Embryonic facial prominence (tissue), 1 donor: Measurements from ENCODE around the gene CFAP157.

ENCODE experiments used
- DNase-seq: peaks from one replicate; pipeline ENCODE4 v3.0.0-alpha.2; 2016; ENCODE audit errors: extremely low spot score

The CFAP157 gene

DNA sequence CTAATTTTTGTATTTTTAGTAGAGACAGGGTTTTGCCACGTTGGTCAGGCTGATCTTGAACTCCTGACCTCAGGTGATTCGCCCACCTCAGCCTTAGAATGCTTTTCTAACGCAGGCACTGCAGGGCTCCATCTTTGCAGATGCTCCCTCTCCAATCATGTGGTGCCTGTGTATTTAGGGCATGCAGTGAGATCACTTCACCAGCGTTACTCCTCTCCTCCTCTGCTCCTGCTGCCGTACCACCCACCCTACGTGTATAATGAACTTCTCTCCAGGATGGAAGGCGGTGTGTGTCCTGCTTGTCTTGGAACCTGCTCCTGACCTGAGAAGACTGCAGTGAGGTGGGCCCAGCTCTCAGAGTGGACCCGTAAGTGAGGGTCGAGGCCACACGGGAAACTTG lies 13.6 kb upstream of the CFAP157 start:
- no peak for DNase-seq

DNA sequence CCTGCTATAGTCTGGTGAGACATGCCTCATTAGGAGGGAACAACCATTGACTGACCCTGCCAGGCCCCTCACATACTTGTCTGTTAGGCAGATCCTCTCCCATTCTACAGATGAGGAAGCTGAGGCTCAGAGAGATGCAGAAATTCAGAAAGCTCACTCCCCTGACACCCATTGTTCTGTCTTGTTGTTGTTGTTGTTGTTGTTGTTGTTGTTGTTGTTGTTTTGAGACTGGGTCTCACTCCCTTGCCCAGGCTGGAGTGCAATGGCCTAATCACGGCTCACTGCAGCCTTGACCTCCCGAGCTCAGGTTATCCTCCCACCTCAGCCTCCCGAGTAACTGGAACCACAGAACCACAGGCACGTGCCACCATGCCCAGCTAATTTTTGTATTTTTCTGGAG lies 13.1 kb upstream of the CFAP157 start:
- no peak for DNase-seq

DNA sequence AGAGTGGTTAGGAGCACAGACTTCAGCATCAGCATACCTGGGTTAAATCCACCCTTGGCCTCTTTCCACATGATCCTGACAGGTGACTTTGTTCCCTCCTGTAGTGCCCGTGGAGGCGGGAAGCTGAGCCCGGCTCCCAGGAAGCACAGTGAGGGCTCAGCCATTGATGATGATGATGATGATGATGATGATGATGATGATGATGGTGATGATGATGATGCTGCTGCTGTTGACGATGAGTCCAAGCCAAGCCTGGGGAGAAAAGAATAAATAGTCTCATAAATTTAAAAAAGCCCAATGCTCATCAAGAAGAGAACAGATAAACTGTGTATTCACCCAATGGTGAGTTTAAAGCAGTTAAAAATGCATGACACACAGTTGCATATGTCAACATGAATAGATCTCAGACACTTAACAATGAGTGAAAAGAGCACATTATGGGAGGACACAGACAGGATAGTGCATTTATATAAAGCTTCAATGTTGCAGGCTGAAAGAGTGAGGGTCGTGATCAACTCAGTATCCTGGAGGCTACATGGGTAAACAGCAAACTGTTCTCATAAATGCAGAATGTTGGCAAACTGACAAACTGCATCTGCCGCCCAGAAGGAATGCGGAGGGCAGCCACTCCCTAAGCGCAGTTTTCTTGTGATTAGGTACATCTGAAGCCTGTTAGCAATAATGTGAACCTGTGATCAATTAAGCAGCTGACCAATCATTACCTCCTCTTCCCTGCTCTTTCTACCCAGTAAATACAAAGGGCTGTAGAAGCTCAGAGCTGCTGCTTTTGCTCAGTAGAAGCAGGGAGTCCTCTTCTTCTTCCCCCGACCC lies 11.7 kb upstream of the CFAP157 start:
- DNase-seq: no peak

DNA sequence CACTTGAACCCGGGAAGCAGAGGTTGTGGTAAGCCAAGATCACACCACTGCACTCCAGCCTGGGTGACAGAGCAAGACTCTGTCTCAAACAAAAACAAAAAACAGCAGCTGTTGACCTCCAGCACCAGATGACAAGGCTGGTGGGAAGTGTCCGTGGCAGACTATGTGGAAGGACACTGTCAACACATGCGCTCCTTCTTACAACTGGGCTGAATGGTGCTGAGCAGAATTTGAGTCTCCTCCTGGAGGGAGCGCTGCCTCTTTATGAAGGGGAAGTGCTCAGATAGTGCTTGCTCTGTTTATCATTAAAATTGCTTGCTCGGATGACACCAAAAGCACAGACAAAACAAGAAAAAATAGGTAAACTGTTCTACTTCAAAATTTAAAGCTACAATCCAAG lies 9.2 kb upstream of the CFAP157 start:
- DNase-seq: no peak

DNA sequence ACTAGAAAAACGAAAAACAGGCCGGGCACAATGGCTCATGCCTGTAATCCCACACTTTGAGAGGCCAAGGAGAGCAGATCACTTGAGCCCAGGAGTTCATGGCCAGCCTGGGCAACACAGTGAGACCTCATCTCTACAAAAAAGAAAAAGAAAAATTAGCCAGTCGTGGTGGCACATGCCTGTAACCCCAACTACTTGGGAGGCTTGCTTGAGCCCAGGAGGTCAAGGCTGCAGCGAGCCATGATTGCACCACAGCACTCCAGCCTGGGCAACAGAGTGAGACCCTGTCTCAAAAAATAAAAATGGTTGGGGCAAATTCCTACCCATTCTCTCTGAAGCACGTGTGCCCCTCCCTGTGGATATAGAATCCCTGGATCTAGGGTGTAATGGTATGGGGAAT lies 8.4 kb upstream of the CFAP157 start:
- DNase-seq: no peak

DNA sequence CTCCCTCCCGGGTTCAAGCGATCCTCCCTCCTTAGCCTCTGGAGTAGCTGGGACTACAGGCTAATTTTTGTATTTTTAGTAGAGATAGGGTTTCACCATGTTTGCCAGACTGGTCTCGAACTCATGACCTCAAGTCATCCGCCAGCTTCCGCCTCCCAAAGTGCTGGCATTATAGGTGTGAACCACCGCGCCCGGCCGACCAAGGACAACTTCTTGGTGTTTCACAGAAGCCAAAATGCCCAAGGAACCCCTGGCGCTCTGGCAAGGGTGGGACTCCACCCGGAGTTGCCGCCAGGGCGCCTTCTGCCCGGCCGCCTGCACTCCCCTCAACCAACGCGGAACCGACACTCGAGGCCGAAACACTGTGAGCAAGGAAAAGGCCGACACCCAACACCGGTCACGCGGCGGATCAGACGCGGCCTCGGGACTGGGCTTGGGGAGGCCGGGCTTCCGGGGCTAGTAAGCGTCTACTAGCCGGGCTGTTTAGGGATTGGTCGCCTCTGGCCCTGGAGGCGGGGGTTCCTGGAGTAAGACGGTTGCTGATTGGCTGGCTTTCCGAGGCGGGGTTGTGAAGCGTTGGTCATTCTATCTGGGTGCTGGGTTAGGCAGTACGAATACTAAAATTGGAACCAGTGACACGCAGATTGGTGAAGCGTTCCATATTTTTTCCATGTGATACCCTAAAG lies 7.7 kb upstream of the CFAP157 start:
- peak; percentile 92 for DNase-seq

DNA sequence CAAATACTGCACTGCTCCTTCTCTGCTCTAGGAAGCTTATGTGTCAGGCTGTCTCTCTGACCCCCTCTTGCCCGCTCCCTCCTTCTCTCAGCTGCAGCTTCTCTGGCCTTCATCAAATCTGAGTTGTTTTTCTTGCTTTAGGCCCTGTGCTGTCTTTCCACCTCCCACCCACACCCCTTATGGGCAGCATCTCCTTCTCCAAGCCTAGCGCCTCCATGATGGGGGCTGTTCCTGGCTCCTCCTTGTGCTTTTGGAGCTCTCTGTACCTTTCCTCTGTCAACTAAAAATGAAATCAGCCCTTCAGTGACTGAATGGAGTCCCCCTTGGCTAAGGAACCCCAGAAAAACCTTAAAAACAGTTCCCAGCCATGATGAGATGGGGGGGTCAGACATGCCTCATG lies 6.6 kb upstream of the CFAP157 start:
- no peak for DNase-seq

DNA sequence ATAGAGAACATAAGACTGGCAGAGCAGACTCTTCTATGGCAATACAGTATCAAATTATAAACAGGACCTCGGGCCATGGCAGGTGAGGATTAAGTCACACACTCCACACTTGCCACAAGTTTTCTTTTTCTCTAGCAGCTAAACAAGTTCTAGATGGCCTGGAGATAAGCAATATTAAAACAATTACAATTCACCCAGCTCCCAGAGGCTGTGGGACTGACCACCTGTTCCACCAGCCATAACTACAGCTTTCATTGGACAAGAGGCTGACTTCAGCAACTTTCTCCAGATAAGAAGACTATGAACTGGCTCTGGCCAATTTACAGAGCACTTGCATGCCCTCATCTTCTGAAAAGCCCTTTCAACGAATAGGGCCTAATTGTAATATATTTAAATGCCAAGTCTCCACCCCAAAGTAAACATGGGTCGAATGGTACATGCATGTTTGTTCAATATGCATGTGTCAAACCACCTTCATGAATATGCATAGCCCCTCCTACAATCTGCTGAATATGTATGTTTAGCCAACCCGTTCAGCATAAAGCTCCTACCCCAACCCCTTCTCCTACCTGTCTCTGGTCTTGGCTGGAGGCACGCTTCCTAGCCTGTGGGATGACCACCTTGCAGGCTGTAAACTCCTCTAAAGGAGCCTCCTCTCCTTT lies 6.1 kb upstream of the CFAP157 start:
- no peak for DNase-seq

DNA sequence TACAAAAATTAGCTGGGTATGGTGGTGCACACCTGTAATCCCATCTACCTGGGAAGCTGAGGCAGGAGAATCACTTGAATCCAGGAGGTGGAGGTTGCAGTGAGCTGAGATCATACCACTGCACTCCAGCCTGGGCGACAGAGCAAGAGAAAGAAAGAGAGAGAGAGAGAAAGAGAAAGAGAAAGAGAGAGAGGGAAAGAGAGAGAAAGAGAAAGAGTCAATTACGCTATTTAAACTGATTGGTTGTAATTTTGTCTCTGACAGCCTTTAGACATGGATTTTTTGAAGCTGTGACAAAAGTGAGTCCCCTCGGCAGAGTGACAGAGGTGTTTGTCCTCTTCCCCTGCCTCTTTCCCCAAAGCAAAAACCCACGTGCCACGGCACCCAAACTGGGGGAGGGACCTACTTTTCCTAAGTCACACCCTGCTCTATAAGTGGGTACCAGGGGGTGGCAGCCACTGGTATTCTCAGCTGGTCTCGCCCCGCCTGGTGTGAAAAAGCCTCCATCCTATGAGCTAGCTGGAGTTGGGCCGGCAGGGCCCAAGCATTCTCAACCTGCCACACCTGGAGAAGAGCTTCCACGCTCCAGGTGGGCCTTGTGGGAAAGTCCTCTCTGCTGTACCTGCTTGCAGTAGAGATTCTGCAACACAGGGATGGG lies 3.4 kb upstream of the CFAP157 start:
- DNase-seq: no peak

DNA sequence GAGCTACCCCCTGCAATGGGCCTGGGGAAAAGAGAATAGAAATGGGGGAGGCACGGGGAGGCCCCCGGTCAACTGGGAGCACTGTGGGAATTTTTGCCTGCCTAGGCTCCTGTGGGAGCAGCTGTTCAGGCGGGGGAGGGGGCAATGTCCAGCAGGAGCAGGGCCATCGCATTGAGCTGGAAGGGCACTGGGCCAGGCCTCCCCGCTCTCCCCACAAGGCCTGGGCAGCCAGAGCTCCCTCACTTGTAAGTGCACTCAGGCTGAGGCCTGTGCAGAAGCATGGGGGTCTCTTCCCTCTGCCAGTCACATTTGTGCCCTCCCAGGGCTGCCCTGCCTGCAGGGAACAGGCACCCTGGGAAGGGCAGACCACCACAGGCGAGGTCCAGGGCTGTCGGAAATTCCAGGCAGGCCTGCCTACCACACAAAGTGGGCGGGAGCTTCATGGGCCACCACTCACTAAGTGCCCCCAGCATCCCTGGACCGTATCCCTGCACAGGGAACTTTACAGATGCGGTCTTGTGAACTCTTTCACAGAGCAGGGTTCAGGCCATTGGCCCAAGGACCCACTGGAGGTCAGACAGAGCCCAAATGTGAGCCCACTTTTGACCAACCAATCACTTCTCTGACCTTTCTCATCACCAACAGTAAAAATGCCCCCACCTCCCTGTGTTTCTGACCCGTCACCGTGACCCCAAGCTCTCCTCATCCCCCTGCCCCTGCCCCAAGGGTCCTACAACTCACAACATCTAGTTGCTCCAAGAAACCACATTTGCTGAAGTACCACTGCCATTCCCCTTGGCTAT lies 1.0 kb upstream of the CFAP157 start:
- no peak for DNase-seq

DNA sequence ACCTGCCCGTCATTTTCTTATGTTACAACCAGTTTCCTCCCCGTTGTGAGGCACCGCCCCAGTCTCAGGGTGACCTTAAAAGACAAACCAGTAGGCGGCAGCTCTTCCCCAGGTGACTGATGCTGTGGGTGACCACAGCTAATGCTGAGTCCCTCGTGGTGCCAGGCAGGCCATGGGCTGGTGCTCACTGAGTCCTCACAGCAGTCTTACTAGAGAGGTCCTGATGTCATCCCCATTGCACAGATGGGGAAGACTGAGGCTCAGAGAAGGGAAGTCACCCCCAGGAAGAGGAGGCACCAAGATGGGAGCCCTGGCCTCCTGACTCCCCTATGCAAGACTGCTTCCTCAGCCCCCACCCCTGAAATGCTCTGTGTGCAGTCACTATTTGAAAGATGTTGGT lies 978 bp downstream of the CFAP157 start:
- DNase-seq: no peak

DNA sequence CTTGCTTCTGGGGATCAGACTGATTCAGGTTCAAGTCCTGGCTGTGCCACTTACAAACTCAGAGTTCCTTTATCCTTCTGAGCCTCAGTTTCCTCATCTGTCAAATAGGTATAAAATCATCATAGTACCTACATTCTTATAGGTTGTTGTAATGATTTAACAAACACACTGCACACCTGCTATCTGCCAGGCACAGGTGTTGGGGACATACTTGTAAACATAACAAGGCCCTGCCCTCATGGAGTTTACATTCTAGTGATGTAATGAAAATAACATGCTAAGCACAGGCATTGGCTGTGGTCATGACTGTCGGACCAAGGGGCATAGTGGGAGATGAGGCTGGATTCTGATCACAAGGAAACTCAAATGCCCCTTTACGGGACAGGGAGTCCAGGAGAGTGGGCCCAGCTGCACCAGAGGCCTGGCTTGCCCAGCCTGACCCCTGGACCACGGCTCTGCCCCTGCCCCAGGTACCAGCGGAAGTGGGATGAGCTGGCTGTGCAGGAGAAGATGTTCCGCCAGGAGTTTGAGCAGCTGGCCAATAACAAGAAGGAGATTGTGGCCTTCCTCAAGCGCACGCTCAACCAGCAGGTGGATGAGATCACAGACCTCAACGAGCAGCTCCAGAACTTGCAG lies 2.3 kb downstream of the CFAP157 start:
- no peak for DNase-seq

DNA sequence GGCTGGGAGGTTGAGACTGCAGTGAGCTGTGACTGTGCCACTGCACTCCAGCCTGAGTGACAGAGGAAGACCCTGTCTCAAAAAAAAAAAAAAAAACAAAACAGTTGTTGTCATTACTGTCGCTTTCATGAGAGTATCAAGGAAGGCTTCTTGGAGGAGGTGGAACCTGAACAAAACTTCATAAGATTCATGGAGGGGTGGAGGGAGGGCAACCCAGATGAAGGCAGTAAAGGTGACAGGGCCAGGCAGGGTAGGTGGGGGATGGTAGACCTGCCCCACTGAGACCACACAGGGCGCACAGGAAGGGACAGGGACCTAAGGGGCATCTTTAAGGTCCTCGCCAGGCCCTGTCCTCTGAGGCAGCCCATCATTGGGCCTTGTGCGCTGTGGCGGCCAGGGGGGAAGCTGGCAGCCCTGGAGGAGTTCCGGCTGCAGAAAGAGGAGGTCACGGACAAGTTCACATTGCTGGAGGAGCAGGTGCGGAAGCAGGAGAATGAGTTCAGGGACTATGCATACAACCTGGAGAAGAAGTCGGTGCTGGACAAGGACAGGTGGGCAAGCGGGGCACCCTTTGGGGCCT lies 3.5 kb downstream of the CFAP157 start:
- DNase-seq: no peak

DNA sequence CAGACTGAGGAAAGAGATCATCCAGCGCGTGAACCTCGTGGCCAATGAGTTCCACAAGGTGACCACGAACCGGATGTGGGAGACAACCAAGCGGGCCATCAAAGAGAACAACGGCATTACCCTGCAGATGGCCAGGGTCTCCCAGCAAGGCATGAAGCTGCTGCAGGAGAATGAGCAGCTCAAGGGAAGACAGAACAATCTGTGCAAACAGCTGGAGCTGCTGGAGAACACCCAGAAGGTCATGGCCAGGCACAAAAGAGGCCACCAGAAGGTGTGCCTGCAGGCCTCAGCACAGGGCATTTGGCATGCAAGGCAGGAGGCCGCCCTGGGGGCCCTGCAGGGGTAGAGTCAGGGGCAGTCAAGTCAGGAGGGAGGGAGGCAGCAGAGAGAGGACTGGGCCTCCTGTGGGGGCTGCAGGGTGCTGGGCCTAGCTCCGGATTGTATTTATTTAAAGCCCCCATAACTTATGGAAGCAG lies 4.5 kb downstream of the CFAP157 start:
- no peak for DNase-seq

DNA sequence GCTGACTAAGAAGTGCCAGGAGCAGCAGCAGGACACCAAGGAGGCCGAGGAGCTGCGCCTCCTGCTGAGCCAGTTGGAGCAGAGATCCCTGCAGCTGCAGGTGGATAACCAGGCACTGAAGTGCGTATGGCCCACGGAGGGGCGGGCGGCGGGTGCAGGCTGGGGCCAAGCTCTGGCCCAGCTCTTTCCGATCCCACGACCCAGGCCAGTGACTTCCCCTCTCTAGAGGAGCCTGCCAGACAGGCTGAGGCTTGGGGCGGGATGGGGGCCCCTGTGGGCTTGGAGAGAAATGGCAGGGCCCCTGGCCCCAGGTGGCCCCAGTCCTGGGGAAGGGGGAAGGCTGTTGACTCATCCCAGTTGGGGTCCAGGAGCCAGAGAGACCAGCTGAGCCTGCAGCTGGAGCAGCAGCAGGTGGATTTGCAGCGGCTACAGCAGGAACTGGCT lies 5.1 kb downstream of the CFAP157 start:
- no peak for DNase-seq

DNA sequence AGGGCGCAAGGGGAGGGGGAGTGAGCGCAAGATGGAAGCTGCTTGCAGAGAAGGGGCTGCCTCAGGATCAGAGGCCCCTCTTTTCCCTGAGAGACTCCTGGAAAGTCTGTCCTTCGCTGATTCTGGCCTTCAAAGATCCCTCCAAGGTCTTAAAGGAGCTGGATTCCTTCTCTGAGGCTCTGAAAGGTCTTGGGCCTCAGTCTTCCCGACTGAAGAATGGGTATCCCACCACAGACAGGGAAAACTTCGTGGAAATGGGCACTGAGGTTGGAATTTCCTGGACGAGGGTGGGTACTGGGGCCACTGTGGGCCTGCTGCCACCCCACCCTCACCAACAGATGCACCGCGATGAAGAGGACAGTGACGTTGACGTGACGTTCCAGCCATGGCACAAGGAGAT lies 5.6 kb downstream of the CFAP157 start:
- no peak for DNase-seq

DNA sequence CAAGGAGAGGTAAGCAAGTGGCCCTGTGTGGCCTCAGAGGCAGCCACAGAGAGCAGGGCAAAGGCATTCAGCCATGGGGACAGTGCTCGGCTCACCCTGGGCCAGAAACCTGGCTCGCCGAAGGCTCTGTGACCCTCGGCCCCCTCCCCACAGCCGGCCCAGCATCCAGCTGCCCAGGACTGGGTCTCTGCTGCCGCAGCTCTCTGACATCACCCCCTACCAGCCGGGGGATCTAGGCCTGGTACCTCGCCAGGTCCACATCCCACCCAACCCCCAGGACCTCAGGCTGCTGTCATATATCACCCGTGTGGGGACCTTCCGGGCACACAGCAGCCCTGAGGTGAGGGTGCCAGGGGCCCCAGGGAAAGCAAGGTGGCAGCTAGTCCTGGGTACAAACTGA lies 6.1 kb downstream of the CFAP157 start:
- DNase-seq: no peak

DNA sequence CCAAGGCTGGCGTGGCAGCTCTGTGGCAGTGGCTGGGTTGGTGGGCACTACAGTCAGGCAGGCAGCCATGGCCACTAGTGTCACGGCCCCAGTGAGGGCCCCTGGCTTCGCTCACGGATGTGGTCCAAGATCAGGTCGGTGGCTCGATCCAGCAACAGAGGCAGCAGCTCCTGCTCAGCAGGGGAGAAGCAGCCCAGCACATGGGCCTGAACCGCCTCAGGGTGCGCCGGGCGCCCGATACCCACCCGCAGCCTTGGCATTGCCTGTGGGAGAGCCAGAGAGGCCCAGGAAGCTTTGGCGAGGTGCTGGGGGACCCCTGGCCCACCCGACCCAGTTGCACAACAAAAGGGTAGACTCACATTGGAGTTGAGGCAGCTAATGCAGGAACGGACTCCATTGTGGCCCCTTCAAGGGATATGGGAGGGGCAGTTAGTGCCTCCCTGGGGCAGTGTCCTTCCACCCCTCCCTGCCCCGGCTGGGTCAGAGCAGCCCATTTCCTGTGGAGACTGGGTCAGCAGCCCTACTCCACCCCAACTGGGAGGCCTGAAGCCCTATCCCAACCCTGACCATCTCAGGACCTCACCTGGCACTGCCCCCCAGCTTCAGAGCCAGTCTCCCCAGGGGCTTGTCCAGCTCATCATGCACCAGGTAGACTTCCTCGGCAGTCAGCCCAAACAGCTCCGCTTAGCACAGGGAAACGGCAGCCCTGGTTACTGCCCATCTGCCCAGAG lies 7.4 kb downstream of the CFAP157 start:
- no peak for DNase-seq

DNA sequence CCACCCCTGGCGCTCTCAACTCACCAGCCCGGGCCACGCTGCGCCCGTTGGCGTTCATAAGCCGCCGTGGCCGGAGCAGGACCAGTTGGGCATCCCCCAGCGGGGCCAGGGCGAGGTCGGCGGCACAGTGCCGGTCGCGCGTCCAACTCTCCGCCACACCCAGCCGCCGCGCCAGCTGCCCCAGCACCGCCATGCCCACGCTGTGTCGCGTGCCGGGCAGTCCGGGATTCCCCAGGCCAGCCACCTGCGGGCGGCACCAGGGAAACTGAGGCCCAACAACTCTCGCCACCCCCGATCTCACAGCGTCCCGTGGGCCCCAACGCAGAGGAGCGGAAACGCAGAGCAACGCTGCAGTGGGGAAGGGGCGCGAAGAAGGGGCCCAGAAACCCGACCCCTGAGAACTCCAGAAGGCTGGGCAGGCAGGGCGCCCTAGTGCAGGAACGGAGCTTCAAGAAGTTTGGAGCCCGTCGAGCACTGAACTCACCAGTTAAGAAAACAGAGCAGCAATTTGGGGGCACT lies 8.2 kb downstream of the CFAP157 start:
- DNase-seq: no peak
